Measurements from ENCODE around the gene FGD5.

FGD5 gene

DNA sequence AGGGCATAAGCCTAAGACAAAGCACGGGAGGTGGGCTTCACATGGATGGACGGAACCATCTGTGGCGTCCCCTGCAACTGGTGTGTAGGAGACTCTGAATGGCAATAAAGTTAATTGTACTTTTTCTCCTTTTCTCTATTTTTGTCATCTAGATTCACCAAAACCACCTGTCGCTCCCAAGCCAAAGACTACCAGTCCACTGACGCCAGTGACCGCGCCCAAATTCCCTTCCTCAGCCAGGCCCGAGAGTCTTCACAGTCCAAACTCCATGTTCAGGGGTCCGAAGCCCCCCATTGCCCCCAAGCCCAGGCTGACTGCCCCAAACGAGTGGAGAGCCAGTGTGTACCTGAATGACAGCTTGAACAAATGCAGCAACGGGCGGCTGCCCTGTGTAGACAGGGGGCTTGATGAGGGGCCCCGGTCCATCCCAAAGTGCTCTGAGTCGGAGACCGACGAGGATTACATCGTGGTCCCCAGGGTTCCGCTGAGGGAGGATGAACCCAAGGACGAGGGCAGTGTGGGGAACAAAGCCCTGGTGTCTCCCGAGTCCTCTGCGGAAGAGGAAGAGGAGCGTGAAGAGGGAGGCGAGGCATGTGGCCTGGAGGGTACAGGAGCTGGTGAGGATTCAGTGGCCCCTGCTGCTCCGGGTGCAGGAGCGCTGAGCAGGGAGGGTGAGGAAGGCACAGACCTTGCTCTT, at the start of gene FGD5:
TSS of gene FGD5 (plus strand) at position 159 of the 697 bp plus-strand sequence. CDS start at position 269, 110 bp downstream.
- no peak for DNase-seq

DNA sequence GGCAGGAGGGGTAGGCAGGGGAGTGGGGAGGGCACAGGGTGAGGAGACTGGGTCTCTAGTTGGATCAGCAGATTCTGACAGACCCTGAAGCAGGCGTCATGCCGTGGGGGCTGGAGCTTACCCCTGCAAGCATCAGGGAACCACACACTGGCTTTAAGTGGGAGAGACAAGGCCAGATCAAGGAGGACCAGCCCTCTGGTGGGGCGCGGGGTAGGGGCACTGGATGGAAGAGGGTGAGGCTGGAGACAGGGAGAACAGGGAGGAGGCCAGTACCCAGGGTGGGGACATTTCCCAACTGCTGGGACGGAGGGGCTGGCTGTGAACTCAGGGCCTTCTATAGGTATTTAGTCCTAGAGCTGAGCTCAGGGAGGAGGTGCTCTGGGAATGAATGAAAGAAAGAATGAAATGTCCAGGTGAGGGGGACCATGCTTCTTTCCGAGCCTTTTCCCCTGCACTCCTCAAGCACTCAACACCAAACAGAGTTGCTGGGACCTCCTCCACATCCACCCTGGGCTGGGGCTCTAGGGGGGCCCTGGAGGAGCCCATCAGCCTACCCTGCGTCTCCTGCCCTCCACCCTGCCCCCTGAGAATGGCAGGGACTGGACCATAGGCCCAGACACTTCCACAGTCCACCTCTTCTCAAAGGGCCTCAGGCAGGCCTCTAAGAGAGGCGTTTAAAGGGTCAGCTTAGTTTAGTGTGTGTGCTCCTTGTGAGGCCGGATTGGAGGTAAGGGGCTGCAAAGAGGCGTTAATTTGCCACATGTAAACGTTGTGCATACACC, 49.0 kb upstream of the FGD5 start:
- no peak for DNase-seq

DNA sequence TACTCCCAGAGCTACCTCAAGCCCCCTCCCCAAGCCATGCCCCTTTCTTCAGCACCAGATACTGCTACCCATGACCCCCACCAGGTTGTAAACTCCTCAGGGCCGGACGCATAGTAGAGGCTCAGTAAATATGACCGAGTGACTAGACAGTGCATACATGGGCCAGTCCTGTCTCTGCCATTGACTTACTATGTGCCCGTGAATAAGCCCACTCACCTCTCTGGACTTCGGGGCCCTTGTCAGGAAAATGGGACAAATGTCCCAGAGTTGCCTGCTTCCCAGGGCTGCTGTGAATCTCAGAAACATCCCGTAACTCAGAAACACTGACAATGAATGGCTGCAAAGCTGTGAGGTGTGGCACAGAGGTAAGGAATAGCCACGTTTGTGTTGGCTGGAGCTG, 48.2 kb upstream of the FGD5 start:
- DNase-seq = no peak

DNA sequence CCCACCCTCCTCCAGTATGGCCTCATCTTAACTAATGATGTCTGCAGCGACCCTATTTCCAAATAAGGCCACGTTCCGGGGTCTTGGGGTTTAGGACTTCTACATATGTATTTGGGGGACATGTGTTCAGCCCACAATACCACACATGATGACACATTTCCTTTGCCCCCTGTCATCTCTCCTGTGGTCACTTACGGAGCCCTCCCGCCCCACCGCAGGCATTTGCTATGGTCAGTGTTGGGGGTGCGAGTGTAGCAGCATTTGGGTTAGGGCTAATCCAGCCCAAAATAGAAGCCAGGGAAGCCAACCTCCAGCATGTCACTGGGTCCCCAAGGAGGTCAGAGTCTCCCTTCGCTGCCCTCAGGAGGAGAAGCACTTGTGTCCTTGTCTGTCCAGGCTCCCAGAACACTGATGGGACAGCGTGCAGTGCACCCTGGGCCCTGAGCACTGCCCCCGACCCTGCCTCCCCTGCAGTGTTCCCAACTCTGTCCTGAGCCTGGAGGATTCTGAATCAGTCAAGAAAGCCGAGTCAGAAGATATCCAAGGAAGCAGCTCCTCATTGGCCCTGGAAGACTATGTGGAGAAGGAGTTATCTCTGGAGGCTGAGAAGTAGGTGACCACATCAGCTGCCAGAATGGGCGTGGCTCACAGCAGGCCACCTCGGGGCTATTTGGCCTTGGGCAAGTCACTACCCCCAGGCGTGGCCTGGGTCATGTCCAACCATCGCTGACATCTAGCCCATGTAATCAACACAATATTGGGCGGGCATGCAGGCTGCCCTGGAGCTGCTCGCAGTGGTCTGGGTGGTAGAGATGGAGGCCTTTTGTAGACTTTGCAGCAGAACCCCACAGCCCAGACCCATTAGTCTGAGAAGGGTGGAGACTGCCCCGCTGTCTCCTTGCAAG, 46.9 kb upstream of the FGD5 start:
- DNase-seq = no peak

GRCh38 chr3:14772533-14773138, 46.1 kb upstream of the FGD5 start:
- DNase-seq = no peak

- DNase-seq = no peak
Observed at GRCh38 chr3:14773281-14773680, 45.5 kb upstream of the FGD5 start.

GRCh38 chr3:14773691-14774128, 45.1 kb upstream of the FGD5 start:
- no peak for DNase-seq

DNA sequence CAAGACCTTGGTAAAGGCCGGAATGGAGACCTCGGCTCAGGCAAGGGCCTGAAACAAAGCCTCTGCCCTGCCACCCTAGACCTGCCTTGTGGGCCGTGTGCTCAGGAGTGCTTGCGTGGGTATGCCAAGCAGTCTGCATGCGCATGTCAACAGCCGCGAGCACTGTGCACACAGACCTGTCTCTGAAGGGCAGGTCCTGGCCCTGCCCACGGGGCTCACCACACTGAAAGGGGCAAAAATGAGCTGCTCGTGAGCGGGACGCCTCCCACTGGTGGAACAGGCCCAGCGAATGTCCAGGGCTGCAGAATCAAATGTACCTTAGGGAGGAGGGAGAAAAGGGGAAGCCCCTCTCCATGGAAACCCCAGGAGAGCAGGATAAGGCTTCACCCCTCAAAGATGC, 44.3 kb upstream of the FGD5 start:
- DNase-seq = no peak

GRCh38 chr3:14775011-14775410, 43.8 kb upstream of the FGD5 start:
- no peak for DNase-seq

GRCh38 chr3:14775563-14775962, 43.2 kb upstream of the FGD5 start:
- DNase-seq = no peak

GRCh38 chr3:14779069-14779685, 39.6 kb upstream of the FGD5 start:
- DNase-seq = no peak

GRCh38 chr3:14780927-14781507, 37.7 kb upstream of the FGD5 start:
- DNase-seq = peak; percentile 8

DNA sequence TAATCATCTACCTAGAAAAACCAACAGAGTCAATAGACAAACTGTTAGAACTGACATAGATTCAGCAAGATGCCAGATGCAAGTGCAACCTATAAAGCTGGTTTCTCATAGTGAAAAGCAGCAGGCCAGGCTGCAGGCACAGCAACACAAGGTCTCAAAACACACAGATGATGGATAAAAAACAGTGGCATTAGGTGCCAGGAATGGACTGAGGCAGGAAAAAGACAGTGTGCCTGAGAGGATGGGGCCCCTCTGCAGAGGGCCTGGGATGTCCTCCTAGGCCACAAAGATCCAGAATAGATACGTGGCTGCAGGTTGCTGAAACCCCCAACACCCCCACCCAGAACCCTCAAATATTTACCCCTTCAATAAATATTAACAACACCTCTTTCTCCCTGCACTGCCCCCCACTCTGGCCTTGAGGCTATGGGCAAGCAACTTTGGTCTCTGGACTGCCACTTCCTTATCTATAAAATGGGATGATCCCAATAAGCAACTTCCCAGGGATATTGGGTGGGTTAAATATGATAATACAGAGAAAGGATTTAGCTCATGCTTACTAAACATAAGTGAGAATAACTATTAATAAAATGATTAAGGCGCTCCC, 35.2 kb upstream of the FGD5 start:
- no peak for DNase-seq

GRCh38 chr3:14784087-14784681, 34.6 kb upstream of the FGD5 start:
- no peak for DNase-seq

DNA sequence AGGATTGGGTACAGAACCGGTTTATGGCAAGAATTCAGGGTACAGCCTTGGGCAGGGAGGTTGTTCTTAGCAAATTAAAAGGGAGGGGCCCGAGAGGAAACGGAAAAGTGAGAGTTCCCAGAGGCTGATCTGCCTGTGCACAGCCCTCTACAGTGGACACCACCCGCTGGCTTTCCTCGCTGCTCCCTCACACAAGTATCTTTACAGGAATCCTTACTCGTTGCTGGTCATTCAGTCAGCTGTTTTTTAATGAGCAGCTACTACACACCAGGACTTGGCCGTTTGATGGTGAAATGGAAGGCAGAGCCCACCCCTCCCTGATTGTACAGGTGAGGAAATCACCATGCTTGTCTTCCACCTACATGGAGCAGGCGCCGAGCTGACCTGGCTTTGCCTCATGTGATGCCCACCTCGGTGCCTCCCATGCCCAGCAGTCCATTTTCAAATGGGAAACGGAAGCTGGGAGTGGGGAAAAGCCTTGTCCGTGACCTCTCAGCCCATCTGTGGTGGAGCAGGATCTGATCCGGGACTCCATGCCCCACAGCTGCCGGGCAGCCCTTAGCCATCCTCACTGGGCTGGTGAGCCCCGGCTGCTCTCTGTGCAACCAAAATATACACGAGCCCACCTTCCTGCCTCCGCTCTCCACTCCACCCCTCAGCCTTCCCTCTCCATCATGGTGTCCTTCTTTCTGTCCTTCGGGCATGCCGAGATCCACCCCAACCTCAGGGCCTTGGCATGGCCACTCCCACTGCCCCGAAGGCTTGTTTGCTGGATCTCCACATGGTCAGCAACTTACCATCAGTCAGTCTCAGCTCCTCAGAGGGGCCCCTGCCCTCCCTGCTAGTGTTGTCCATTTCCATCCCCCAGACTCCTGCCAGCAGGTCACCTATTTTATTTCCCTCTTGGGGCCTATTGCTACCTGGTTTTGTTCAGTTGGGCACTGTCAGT, 33.3 kb upstream of the FGD5 start:
- DNase-seq = no peak

GRCh38 chr3:14786369-14786768, 32.4 kb upstream of the FGD5 start:
- no peak for DNase-seq

DNA sequence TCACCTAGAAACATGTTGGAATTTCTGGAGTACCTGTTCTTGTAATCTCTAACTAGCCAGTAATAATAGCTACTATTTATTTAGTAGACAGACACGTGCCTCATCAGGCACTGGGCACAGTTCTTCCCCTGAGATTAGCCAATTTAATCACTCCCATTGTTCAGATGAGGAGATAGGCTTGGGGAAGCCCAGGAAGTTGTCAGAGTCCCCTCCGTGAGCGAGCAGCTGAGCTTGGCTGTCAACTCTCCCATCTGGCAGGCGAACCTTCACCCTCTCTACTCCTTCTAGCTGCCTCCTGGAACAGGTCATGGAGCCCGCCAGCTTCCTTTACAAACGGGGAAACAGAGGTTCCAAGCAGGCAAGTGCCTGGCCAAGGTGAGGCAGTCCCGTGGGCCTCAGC, 31.1 kb upstream of the FGD5 start:
- no peak for DNase-seq

GRCh38 chr3:14788644-14789043, 30.1 kb upstream of the FGD5 start:
- no peak for DNase-seq

- no peak for DNase-seq
Observed at GRCh38 chr3:14789221-14789620, 29.5 kb upstream of the FGD5 start.

All from stimulated activated CD4-positive, alpha-beta T cell treated with anti-CD3 and anti-CD28 coated beads, Interleukin-12 subunit alpha, Interleukin-12 subunit beta, amount 100 ng/mL, for 4 hours (primary cell).